Subcutaneous adipose tissue (tissue), 4 donors: ENCODE data around the gene TSPAN16. TPM values are rescaled to one million over a fixed set of nuclear protein-coding genes. Genes with fewer than 3 reads are reported as not detected.

Experiments used
- total RNA-seq, 4 donors: library from RNA; depleted of rRNA; stranded (reverse); fragments of >200 nt; gene quantifications; one replicate each; pipeline ENCODE4 v1.1.0, GENCODE V29; 2016
- TF ChIP-seq, protein P1 (sequence below): fragments of 450-650 bp; IDR thresholded peaks from one replicate; pipeline ENCODE4 v1.5.1; 2016; ENCODE audit warnings: low read depth, mild to moderate bottlenecking, control low read depth, antibody characterized with exemption, moderate library complexity

TSPAN16 gene, protein sequence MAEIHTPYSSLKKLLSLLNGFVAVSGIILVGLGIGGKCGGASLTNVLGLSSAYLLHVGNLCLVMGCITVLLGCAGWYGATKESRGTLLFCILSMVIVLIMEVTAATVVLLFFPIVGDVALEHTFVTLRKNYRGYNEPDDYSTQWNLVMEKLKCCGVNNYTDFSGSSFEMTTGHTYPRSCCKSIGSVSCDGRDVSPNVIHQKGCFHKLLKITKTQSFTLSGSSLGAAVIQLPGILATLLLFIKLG
- total RNA-seq = not detected

DNA sequence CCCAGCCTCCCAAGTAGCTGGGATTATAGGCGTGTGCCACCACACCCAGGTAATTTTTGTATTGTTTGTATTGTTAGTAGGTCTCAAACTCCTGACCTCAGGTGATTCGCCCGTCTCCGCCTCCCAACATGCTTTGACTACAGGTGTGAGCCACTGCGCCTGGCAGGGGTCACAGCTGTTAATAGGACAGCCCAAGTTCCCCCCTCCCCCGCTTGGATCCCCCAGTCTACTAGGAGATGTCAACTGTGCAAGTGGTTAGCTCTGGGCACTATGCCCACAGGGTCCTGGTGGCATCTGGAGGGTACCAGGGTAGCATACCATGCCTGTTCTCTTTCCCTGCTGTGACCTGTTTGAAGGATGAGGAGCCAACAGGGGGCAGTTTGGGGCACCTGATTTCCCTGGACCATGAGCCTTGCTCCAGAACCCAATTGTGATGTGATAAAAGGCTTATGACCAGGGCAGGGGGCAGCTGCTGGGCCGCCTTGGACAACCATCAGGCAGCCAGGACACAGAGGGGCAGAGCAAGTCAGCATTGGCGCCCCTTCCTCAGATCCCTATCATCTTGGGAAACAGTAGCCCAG is at the start of gene TSPAN16:
TSS of gene TSPAN16 (plus strand) at position 496 of the 581 bp plus-strand sequence. CDS start 138 bp downstream, outside the sequence.
- TF ChIP-seq, protein P1, sequence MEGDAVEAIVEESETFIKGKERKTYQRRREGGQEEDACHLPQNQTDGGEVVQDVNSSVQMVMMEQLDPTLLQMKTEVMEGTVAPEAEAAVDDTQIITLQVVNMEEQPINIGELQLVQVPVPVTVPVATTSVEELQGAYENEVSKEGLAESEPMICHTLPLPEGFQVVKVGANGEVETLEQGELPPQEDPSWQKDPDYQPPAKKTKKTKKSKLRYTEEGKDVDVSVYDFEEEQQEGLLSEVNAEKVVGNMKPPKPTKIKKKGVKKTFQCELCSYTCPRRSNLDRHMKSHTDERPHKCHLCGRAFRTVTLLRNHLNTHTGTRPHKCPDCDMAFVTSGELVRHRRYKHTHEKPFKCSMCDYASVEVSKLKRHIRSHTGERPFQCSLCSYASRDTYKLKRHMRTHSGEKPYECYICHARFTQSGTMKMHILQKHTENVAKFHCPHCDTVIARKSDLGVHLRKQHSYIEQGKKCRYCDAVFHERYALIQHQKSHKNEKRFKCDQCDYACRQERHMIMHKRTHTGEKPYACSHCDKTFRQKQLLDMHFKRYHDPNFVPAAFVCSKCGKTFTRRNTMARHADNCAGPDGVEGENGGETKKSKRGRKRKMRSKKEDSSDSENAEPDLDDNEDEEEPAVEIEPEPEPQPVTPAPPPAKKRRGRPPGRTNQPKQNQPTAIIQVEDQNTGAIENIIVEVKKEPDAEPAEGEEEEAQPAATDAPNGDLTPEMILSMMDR = no peak

DNA sequence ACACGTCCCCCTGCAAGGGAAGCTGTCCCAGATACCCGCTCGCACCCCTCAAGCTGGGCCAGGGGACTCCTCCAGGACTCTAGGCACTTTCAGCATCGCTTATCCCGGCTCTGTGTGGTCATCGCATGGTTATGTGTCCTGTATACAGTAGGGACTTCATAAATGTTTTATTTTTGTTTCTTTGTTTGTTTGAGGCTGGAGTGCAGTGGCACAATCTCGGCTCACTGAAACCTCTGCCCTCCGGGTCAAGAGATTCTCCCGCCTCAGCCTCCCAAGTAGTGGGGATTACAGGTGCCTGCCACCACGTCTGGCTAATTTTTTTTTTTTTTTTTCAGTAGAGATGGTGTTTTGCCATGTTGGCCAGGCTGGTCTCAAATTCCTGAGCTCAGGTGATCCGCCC is 49.0 kb upstream of the TSPAN16 start:
- TF ChIP-seq, protein P1 = no peak

DNA sequence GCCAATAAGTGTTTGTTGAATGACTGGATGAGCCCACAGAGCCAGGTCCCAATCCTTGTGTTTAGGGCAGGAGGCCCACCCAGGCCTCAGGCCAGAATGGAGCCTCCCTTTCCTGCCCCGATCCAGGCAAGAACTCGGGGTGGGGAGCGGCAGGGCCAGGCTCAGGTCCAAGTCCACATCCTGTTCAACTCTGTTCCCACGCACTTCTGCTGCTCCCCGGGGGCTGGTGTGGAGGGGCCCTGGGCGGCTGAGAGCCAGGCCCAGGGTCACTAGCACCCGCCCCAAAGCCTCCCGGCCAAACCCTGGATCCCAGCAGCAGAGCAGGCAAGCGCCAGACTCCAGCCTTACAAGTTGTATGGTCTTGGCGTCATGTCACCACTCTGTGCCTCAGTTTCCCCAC is 48.6 kb upstream of the TSPAN16 start:
- TF ChIP-seq, protein P1 = no peak

- TF ChIP-seq, protein P1 = no peak
Measured at GRCh38 chr19:11247934-11248333, 48.0 kb upstream of the TSPAN16 start.

- TF ChIP-seq, protein P1 = no peak
Measured at GRCh38 chr19:11248852-11249251, 47.1 kb upstream of the TSPAN16 start.

- TF ChIP-seq, protein P1 = no peak
Measured at GRCh38 chr19:11251217-11251616, 44.7 kb upstream of the TSPAN16 start.

DNA sequence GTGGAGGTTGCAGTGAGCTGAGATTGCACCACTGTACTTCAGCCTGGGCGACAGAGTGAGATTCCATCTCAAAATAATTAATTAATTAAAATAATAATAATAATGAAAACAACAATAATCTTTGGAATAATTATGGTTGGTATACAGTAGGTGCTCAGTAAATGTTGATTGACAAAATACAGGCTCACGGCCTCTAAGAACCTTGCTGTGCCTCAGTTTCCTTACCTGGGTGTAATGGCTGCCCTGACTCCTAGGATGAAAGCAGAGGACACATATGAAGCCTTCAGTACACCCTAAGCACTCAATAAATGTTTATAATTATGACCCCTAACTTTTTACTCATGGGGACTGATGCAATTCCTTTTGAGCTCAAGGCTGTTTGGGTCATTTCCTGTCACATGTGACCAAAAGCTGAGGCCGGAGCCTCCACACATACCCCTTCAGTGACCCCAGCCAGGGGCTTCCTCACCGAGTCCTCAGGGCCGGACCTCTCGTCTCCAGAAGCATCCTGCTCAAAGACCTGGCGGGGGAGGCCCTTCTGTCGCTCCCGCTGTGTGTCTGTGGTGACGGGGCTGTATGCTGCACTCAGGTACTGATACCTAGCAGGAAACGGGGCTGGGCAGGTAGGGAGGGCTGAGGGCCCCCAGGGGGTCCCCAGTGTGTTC is 44.2 kb upstream of the TSPAN16 start:
- TF ChIP-seq, protein P1 = no peak
